Measurements from ENCODE around the gene KCMF1.

The KCMF1 gene

DNA sequence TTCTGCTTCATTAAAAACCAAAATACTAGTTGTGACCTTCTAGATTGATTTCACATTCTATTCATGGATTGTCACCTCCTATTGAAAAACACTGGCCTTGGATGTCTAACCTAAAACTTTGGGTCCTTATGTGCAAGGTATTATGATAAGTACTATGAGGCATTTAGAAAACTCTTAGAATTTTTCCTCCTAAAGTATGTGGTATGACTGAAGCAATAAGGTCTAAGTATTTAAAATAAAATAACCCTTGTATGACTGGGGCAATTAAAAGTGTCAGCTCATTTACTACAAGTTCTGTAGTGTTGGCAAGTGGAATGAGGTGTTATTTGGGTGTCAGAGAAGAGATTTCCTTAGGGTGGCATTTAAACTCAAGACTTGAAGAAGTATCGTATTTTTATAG is 15.1 kb downstream of the KCMF1 start:
- no peak for DNase-seq

DNA sequence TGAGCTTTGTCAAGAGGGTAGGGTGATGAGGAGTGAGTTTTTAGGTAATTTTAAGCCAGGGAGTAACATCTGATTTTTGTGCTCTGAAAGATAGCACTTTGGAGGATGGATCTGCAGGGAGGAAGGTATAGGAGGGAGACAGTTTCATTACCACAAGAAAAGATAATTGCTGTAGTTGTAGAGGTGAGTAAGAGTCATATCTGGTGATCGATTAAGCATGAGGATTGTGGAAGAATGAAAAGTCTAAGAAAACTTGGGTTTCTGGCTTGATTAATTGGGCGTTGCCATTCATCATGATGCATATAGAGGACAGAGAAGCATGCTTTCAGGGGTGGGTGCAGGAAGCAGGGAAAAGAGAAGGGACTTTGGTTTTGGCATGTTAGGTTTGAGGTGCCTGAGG is 18.5 kb downstream of the KCMF1 start:
- no peak for DNase-seq

DNA sequence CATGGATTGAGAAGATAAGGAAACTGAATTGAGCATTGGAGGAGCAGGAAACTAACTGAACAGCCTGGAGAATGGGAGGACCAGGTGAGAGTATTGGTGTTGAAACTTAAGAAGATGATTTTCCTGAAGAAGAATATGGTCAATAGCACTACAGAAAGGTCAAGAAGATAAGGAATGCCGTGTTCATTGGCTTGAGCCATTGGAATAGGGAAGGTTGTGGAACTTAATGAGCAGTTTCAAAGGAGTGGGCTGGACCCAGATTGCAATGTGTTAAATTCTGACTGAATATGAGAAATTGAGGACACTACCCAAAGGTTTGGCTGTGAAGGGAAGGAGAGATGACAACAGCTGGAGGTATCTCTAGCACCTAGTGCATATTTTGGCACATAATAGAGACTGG is 19.0 kb downstream of the KCMF1 start:
- no peak for DNase-seq

DNA sequence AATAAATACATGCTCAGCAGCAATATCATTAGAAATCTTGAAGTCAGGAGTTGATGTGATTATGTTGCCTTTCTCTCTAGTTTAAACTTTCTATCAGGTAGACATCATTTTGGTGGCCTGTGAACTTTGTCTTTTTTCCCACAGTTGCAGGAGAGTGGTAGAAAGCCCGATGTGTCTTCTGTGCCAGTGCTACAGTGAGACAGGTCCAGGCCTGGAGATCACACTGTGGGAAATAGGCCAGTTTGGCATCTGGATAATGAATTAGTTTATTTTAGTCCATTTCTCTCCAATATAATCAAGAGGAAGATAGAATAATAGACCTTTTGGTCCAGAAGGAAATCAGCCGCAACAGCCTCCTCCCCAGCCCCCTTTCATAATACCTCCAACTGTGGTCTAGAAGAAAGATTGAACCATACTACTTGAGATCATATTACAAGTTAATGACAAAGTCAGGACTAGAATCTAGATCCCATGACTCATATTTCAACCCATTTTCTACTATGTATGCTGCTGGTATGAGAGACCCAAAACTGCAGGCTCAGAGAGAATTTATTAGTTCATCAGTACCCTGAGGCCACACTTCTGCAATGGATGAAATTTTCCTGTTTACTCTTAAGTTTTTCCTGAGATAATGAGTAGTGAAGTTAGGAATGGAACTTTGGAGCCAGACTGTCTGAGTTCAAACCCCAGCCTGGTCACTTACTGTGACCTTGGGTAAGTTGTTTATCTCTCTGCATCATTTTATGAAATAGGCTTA is 20.6 kb downstream of the KCMF1 start:
- DNase-seq = no peak

DNA sequence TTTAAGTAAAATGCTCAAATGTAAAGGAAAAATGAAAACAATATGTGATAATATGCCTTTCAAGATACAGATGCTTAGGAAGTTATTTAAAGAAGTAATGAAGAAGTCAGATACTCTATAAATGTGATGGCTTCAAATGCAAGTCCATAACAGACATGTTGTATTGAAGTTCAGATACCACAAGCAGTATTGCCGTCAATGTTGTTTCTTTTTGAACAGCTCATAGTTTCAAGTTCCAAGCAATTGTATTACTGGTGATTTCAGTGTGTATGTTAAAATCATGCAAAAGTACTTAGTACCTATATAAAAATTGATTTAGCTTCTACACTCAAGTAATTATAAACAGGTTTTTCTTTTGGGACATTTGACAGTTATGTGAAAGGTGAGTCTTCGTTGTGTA is 24.9 kb downstream of the KCMF1 start:
- no peak for DNase-seq

DNA sequence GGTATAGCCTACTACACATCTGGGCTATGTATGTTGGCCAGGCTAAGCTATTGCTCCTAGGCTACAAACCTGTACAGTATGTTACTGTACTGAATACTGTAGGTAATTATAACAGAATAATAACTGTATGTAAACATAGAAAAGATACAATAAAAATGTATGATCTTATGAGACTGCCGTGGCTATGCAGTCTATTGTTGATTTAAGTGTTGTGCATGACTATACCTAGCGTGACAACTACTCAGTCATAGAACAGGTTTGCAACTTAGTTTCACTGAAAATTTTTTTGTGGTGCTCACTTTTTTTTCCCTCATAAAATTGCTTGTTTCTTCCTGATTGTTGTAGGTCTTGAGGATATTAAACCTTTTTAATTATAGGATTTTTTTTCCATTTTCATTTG is 25.9 kb downstream of the KCMF1 start:
- no peak for DNase-seq

DNA sequence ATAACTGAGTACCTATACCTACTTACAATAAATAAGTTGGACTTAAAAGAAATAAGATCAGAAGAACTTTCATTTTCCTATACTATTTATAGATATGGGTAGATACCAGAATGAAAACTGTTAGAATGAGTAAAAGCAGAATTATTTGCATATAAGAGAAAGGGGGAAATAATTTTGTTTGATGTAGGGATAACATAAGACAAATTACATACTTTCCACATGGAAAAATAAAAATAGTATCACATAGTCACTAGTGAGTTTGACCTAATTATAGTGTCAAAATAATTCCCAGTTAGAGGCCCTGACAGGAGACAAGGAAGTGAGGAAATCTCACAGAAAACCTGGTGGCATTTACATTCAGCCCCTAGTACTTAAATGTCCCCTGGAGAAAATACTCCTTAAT is 28.6 kb downstream of the KCMF1 start:
- no peak for DNase-seq

DNA sequence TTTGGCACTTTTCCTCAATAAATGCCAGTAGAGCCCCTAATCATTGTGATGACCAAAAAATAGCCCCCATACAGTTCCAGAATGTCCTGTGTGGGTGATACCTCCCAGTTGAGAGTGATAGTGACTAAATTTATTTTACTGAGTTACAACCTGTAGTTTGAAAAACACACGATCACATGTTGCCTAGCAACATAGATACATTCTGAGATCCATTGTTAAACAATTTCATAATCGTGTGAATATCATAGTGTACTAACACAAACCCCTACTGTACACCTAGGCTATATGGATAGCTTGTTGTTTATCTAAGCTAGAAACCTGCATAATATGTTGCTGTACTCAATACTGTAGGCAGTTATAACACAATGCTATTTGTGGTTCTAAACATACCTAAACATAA is 30.6 kb downstream of the KCMF1 start:
- DNase-seq = no peak

DNA sequence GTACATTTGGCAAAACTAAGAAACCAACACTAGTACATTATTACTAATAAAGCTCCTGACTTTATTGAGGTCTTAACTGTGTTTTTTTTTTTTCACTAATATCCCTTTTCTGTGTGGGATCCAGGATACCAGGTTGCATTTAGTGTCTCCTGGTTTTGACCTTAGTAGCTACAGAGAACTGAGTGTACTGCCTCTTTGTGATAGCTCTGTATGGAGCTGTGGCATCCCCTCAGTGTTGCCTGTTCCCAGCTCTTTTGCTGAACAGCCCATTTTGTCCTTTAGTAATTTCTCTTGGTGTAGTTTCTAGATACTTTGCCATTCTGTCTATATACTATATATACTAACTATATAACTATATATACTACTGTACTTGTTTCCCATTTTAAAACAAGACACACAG is 31.6 kb downstream of the KCMF1 start:
- no peak for DNase-seq

DNA sequence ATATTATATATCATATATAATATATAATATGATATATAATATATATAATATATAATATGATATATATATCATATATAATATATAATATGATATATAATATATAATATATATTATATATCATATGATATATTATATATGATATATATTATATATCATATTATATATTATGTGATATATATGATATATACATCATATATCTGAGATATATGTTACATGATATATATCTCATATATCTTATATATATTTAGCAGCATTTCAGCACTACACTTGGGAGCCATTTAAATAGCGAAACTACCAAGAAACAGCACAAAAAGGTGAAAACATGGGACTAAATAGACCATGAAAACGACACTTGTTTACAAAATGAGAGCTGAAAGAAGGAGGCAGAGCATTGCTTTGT is 37.3 kb downstream of the KCMF1 start:
- no peak for DNase-seq

DNA sequence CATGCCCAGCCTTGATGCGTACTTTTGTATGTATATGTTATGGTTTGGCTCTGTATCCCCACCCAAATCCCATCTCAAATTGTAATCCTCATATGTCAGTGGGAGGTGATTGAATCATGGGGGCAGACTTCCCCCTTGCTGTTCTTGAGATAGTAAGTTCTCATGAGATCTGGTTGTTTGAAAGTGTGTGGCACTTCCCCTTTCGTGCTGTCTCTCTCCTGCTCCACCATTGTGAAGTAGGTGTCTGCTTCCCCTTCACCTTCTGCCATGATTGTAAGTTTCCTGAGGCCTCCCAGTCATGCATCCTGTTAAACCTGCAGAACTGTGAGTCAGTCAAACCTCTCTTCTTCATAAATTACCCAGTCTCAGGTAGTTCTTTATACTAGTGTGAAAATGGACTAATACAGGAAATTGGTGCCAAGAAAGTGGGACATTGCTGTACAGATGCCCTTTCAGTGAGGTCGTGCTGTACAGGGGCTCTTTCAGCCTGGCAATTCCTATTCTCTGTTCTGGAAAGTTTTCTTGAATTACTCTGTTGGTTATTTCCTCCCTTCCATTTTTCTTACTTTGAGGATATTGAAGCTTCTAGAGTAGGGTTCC is 38.2 kb downstream of the KCMF1 start:
- peak; percentile 69 to 78 for DNase-seq

DNA sequence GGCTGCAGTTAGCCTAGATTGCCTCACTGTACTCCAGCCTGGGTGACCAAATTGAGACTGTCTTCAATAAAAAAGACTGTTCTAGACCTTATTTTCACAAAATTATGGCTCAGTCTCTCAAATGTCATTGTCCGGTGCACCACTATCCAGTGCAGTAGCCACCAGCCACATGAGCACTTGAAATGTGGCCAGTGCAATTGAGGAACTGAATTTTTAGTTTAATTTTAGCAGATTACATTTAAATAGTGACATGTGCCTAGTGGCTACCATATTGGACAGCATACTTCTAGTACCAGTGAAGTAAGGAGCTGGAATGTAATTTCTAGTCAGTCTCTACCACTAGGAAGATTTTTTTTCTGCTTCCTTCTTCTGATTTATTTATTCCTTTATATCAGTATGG is 39.4 kb downstream of the KCMF1 start:
- peak in 1 of 2 donors; percentile 30 for DNase-seq

DNA sequence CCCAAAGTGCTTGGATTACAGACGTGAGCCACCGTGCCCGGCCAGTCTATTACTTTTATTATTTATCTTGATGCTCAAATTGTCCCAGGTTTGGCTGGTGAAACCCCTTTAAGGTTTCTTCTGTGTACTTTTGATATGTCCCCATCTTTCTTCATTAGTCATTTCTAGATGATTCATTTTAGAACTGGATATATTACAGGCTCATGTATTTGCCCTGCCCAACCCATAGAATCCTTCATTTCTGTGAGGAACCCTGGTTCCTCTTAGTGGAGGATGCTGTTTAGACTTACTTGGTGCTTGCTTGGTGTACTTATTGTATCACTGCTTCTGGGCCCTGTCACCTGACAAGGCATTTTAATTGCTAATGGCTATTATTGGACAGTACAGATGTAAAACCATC is 40.1 kb downstream of the KCMF1 start:
- no peak for DNase-seq

DNA sequence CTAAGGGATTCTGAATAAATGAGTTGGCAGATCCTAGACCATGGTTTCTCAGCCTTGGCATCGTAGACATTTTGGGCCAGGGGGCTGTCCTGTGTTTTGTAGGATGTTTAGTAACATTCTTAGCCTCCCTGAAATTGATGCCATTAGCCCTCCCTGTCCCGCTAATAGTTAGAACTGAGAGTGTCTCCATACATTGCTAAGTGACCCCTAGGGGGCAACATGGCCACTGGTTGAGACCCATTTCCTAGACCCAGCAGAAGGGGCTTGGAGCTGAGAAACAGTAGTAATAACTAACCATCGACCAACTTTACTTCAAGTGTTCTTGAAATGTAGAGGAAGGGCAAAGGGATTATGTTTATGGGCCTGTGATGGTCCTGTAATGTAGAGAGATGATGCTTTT is 40.8 kb downstream of the KCMF1 start:
- no peak for DNase-seq

DNA sequence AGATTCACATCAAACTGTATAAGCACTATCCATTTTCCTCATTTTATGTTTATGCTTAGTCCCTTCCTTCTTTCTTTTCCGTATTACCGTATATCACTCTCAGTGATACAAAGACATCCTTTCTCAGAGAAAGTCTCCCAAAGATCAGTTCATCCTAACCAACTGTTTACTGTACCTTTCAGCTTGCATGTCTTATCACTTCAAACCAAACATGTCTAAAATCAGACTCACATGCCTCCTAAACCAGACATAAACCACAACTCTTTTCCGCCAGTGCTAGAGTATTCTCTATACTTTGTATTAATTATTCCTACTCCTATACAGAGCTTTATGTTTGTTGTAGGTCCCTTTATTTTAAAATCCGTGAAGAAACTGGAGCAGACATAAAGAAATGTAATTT is 41.5 kb downstream of the KCMF1 start:
- no peak for DNase-seq

DNA sequence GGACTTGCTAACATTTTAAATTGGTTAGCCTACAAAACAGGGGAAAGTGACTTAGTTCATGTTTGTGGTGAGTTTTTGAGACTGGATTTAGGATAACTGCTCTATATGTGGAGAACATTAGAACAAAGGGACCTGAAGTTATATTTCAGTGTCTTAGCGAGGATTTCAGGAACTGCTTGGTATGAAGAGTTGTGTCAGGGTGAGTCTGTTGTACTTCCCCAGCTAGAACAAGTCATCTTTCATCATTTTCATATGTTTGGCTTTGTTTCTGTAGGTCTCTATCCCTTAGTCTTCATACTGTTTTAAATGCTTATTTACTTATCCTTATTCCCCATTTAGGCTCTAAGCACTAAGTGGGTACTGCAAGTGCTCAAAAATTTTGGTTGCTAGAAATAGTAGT is 41.9 kb downstream of the KCMF1 start:
- peak; percentile 53 to 65 for DNase-seq

DNA sequence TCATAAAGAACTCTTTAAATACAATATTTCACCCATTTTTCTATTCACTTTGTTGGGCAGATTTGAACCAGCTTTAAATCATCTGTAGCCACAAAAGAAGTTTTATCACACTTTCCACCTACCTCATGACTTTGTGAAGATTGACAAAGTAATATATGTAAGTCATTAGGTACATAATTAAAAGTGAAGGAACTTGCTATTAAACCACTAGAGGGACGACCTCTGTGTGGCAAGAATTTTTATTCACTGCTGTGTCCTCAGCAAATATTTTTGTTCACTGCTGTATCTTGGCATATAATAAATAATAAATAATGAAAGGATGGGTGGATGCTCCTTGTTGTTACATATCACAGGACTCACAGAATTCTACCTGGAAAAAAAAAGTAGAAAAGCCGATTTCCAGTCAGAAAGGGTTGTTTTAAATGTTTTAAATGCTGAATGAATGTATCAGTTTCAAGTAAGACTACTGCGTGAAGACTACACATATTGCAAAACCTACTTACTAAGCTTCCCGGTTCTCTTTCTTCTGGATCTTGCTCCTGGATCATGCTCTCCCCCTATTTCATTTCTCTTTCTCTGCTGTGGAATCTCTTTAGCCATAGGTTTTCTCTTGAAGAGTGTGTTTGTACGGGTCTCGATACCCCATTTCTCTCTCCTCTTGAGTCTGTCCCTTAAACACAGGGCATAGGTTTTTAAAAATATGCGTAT is 44.8 kb downstream of the KCMF1 start:
- DNase-seq = no peak

DNA sequence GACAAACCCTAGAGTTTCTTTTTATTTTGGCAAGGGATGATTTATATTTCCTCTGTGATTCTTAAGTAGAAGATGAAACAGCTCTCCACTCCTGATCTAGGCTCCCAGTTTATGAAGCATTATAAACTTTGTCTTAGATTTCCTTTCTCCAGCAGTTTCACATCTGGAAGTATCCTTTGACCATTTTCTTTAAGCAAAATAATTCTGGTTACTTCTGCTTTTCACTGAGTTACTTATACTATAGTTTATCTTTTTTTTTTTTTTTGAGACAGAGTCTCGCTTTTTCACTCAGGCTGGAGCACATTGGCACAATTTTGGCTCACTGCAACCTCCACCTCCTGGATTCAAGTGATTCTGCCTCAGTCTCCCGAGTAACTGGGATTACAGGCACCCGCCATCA is 45.5 kb downstream of the KCMF1 start:
- peak in 1 of 2 donors; percentile 25 for DNase-seq

DNA sequence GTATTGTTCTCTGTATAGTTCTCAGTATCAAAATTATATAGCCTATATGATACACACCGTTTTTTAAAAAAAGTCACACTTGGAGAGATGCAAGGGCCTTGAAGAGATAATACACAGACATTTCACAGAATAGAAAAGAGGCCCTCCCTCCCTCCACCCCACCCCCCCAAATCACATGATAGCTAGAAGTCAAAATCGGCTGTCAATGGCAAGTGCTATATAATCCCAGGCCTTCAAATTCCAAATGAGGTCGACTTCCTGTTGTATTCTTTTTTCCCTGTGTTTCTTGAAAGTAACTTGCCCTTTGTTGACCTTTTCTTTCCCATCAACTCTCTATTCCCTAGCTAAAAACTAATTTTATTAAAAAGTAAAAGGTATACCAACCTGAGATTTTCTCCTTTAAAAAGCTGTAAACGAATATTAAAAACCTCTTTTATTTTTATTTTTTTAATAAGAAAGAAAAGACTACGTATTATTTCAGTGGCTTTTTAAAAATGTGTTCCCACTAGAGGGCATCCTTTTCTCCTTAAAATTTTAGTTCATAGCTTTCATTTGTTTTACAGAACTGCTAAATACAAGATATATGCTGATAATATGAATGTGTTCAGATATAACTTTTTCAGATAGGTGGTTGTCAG is 46.6 kb downstream of the KCMF1 start:
- peak in 1 of 2 donors; percentile 41 for DNase-seq

DNA sequence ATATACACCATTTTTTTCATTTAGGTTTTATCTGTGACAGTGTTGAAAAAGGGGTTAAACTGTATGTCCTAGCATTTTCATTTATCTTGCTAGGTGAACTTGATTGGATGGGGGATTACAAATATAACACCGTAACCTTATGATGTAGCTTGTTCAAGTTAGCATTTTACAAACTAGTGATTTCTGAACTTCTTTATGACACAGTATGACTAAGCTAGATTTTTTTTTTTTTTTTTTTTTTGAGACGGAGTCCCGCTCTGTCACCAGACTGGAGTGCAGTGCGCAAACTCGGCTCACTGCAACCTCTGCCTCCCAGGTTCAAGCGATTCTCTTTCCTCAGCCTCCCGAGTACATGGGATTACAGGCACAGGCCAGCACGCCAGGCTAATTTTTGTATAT is 47.1 kb downstream of the KCMF1 start:
- DNase-seq = no peak

DNA sequence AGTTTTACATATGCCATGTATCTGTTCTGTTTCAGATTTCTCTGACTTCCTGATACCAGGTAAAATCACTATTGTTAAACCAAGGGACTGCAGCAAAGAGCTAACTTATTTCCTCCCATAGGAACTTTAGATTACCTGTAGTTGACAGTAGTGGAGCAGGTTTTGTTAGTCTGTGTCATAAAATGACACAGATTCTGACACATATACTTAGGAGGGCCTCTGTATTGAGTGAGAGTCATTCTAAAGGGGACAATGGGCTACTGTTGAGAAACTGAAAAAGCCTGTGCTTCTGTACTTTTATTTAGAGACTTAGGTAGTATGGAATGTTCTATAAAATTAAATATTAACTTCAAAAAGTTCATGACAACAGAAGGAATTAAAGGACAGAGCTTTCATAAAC is 48.2 kb downstream of the KCMF1 start:
- no peak for DNase-seq

DNA sequence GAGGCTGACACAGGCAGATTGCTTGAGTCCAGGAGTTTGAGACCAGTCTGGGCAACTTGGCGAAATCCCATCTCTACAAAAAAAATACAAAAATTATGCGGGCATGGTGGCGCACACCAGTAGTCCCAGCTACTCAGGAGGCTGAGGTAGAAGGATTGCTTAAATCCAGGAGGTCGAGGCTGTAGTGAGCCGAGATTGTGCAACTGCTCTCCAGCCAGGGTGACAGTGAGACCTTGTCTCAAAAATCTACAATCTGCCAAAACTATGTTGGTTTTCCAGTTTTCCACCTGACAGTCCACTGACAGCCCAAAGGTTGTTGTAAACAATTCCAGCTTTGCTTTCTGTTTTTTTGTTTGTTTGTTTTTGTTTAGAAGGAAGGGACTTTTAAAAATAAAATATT is 51.3 kb downstream of the KCMF1 start:
- no peak for DNase-seq

DNA sequence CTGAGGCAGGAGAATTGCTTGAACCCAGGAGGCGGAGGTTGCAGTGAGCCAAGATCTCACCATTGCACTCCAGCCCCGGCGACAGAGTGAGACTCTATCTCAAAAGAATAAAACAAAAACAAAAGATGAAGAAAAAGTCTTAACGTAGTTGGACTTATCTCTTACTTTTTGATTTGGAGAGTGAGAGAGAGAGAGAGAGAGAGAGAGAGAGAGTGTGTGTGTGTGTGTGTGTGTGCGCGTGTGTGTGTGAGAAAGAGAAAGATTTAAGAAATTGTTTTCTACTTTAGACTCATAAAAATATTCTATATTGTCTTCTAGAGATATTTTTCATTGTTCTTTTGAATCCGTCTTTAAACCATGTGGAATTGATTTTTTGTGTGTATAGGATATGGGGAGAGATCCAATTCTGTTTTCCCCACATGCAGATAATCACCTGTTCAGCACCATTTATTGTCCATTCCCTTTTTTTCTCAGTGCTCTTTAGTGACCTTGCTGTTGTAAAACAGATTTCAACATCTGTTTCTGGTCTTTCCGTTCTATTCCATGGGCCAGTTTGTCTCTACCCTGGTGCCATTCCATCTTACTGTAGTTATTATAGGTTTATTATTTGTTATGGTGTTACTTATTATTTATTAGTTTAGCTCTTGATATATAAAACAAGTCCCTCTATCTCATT is 53.5 kb downstream of the KCMF1 start:
- no peak for DNase-seq
